Endometrial microvascular endothelial cells (primary cell): ENCODE data around the gene CAVIN1. TPM values are rescaled to one million over a fixed set of nuclear protein-coding genes. Genes with fewer than 3 reads are reported as not detected.
"Not testable (repeated sequence)": the region's sequence is repeated elsewhere in the genome, so short reads cannot be mapped to it uniquely, and the experiment has no call there.

ENCODE experiments used
- in situ Hi-C: cut with HindIII; loops from 2 replicates; pipeline ENCODE4 v1.10.0; 2017; ENCODE audit warnings: low sequenced_read_pairs, low pct_unique_long_range_greater_than_20kb; ENCODE audit errors: inconsistent ontology term
- total RNA-seq: library from RNA; depleted of rRNA; stranded (reverse); fragments of >200 nt; gene quantifications from one replicate; pipeline ENCODE4 v1.2.3, GENCODE V29; 2015; ENCODE audit errors: inconsistent ontology term

The CAVIN1 gene
- total RNA-seq, 1 donor from 2014 or later = 806 TPM

DNA sequence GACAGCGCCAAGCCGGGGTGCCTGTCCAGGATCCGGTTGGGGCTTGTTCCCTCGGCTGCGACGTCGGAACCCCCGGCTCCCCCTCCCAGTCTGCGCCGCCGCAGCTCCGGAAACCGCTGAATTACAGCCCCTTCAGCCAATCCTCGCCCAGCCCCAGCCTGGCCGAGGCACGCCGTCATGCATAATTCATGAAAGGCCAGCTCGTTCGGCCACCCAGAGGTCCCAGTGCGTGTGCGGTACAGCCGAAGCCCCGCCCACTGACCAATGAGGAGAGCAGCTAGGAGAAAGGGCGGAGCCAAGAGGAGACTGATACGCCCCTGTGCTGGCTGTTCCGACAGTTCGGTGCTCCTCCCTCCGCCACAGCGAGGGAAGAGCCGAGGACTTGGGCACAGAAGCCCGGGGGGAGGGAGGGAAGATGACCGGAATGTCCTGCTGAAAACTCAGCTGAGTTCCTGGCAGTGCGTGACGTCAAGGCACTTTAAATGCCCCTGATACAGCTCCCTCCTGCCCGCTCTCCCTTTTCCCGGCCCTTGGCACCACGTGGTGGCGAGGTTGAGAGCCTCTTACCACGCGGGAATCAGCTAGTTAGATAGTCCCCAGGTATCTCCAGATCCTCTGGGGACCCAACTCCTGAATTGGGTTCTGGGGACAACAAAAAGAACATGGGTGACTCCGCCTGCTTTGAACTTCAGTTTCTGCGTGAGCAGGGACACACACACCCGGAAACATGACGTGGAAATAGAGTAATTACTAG is 34.5 kb downstream of the CAVIN1 start, which contains the start of gene STAT3:
TSS of gene STAT3 (minus strand) at position 62 of the 754 bp plus-strand sequence. CDS start 39,926 bp downstream, outside the sequence.
- in situ Hi-C loops = no loop called here

DNA sequence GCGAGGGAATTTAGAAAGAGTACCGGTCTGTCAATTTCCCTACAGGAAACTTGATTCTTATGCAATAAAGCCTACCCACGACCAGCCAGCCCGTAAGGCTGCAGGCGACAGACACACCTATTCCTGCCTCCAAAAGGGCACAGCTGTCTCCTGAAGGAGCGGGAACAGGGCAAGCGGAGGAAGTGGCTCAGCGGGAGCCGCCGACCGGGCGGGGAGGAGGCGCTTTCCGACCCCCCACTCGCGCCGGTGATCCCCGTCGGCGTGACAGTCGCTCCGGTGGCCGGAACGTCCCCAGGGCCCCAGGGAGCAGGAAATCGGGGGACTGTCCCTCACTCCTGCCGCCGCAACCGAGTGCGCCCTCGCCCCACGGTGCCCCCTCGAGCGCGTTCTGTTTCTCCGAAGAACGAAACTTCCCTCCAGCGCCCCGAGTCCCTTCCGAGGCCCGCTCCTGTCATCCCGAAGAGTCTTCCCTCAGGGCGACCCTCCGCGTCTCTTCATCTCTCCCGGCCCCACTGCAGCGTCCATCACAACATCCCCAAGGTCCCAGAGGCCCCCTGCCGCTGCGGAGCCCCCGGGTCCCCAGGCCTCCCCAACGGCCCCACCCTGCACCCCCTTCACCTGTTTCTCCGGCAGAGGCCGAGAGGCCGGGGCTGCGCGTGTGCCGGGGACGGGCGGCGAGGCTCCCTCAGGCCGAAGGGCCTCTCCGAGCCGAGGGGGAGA is 35.2 kb downstream of the CAVIN1 start:
- in situ Hi-C loops = no loop called here

DNA sequence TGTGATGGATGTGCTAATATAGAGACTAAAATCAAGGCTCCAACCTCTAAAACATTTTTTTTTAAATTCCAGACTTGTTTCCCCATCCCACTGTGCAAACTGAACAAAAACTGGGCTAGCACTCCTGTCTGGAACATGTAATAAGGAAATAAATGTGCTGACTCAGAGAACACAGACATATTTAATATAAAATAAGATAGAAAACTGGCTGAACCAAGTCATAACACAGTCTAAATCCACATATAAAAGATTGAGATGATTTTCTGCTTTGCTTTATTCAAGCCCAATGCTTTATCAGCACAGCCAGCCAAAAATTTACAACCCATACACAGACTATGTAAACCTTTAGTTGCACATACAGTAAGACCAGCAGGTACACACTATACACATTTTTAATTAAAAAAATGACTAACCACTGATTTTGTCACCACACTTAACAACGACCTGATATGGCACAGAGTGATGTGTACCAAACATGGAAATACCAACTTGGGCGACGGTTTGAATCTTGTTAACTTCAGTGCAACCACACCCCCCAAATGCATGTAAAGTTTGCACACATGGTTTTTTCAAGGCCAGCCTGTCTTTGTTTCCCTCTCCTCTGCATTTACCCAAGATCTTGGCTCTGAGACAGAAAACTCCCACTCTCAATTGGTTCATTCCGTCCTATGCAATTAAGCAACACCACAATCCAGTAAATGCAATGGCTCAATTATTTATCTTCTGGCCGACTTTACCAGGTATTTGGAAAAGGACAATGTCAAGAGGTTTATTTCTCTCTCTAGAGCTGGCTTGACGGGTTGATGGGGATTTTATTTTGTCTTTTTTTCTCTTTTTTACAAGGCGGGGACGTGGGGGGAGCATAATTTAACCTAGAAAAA is 36.0 kb downstream of the CAVIN1 start:
- in situ Hi-C loops = no loop called here

DNA sequence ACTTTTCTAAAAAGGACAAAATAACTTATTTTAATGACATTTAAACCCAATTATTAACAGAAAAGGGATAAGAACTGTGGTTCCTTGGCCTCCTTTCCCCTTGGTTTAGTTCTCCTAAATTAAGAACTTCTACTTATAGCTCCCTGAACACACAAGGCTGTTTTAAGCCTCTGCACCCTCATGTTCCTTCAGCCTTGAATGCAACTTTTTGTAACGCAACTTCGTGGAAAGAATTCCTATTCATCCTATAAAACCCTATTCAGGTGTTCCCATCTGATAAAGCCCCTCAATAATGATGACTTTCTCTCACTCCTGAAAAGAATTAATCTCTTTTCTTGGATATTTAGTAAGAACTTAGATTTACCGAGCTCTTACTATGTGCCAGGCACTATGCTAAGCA is 41.2 kb downstream of the CAVIN1 start:
- in situ Hi-C loops = no loop called here

DNA sequence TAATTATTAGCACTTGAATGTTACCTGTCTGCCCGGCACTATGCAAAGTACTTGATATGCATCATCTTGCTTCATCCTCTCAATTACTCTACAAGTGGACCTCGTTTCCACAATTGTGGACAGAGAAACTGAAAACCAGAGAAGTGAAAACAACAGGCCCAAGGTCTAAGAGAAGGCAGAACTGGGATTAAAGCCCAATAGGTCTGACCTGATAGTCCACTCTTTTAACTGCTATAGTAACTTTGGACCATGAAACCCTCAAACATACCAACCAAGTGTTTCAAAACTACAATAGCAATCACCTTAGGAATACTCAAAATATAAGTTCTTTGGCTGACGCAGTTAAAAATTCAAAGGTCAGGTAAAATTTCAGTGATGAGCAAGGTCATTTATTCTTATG is 42.1 kb downstream of the CAVIN1 start:
- in situ Hi-C loops = no loop called here

DNA sequence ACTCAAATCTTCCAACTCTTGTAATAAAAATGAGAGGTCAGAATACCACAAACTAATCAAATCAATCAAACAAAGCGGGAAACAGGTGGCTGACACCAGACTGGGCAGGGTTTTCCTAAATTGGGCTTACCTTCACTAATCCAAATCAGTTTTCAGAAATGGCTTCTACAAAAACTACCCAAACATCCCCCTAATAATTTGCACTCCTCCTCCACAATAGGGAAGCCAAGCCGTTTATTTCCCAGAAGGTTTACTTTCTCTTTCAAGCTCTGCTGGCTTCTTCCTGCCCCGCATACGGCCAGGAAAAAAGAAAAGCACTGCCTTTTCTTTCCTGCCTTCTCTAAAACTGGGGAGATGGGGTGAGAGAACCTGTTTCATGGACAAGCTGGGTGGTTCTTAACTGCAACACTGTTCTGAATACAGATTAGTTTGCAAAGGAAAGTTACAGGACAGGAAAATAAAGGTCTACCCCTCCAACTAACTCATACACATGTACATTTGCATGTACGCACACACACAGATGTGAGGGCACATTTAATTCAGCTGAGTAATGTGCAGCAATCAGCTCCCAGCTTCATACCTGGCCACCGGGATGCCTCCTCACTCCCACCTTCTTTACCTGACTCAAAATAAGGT is 44.0 kb downstream of the CAVIN1 start:
- in situ Hi-C loops = no loop called here

DNA sequence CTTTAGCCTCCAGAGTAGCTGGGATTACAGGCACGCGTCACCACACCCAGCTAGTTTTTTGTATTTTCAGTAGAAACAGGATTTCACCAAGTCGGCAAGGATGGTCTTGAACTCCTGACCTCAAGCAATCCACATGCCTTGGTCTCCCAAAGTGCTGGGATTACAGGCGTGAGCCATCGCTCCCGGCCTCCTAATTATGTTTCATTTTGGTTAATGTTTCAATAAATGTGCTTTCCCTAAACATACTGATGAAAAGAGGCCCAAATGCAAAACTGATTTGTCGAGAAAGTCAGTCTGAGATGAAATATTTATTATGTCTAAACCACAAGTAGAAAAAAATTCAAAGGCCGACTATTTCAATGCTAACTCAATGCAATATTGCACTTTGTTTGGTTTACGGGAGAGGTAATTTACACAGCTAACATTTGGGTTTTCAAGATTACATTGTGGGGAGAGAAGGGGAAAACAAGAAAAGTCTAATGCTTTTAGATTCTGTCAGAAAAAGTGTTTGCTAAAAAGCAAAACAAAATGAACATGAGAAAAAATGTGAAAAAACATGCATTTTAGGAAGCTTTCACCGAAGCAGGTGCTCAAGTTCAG is 44.6 kb downstream of the CAVIN1 start:
- in situ Hi-C loops = no loop called here

DNA sequence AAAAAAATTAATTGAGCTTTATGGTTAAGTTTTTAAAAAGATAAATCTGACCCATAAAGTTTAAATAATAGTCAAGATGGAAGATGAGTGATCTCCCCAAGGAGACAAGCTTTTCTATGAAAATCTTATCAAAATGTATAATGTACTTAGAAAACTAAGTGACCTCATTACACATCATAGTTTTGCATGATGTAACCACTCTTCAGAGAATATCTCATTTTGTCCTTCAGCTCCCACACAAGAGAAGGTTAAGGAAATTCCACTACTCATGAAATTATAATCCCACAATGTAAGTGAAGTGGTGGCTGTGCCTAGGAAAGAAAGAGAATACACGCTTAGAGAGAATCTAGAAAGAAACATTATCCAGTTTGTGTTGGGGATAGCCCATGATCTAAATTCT is 49.2 kb downstream of the CAVIN1 start:
- in situ Hi-C loops = no loop called here

DNA sequence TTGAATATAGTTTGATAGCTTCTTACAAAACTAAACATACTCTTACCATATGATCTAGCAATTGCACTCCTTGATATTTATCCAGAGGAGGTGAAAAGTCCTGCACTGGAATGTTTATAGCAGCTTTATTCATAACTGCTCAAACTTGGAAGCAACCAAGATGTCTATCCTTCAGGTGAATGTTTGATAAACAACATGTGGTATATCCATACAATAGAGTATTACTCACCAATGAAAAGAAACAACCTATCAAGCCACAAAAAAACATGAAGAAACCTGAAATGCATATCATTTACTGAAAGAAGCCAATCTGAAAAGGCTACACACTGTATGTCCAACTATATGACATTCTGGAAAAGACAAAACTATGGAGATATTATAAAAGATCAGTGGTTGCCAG is 50.9 kb downstream of the CAVIN1 start:
- in situ Hi-C loops = no loop called here

DNA sequence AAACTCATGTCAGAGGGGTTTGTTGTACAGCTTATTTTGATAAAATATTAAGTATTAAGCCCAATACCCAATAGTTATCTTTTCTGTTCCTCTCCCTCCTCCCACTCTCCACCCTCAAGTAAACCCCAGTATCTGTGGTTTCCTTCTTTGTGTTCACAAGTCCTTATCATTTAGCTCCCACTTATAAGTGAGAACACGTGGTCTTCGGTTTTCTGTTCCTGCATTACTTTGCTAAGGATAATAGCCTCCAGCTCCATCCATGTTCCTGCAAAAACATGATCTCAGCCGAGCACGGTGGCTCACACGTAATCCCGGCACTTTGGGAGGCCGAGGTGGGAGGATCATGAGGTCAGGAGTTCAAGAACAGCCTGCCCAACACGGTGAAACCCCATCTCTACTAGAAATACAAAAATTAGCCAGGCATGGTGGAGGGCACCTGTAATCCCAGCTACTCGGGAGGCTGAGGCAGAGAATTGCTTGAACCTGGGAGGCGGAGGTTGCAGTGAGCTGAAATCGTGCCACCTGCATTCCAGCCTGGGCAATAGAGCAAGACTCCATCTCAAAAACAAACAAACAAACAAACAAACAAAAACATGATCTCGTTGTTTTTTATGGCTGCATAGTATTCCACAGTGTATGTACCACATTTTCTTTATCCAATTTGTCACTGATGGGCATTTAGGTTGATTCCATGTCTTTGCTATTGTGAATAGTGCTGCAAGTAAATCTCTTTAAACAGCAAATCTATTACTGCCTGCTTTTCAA is 54.1 kb downstream of the CAVIN1 start:
- in situ Hi-C loops = not testable (repeated sequence)

DNA sequence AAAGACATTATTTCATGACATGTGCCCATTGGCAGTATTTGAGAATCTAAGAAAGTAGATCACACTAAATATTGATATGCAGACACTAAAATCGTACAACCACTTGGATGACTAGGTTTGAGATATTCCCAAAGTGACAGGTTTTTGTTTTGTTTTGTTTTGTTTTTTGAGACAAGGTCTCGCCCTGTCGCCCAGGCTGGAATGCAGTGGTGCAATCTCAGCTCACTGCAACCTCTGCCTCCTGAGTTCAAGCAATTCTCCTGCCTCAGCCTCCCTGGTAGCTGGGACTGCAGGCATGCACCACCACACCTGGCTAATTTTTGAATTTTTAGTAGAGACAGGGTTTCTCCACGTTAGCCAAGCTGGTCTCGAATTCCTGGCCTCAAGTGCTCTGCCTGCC is 54.7 kb downstream of the CAVIN1 start:
- in situ Hi-C loops = not testable (repeated sequence)

DNA sequence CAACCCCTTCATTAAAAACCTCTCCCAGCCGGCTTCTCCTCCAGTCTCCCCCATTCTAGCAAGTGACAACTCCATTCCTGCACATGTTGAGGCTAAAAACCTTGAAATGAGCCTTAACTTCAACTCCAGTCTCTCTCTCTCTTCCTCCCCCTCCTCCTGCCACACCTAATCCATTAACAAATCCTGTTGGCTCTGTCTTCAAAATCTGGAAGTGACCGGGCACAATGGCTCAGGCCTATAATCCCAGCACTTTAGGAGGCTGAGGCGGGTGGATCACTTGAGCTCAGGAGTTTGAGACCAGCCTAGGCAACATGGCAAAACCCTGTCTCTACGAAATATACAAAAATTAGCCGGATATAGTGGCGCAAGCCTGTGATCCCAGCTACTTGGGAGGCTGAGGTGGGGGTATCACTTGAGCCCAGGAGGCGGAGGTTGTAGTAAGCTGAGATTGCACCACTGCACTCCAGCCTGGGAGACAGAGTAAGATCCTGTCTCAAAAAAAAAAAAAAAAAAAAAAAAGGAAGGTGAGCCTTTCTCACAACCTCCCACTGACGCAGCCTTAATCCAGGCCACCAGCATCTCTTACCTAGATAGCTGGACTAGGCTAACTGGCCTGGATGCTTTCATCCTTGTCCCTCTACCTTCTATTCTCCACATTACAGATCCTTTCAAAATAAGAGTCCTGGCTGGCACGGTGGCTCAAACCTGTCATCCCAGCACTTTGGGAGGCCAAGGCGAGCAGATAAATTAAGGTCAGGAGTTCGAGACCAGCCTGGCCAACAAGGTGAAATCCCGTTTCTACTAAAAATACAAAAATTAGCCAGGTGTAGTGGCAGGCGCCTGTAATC is 56.7 kb downstream of the CAVIN1 start:
- in situ Hi-C loops = not testable (repeated sequence)

DNA sequence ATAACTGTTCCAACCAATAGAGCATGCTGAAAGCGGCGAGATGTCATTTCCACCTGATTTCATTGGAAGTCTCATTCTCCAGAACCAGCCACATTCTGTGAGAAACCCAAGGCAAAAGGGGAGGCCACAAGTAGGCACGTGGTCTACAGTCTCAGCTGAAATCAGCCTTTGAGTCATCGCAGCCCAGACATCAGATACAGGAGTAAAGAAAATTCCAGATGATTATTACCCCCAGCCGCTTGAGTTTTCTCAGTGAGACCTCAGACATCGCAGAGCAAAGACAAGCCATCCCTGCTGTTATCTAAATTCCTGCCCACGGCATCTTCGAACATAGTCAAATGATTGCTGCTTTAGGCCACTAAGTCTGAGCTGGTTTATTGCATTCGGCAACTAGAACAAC is 57.9 kb downstream of the CAVIN1 start:
- in situ Hi-C loops = no loop called here

DNA sequence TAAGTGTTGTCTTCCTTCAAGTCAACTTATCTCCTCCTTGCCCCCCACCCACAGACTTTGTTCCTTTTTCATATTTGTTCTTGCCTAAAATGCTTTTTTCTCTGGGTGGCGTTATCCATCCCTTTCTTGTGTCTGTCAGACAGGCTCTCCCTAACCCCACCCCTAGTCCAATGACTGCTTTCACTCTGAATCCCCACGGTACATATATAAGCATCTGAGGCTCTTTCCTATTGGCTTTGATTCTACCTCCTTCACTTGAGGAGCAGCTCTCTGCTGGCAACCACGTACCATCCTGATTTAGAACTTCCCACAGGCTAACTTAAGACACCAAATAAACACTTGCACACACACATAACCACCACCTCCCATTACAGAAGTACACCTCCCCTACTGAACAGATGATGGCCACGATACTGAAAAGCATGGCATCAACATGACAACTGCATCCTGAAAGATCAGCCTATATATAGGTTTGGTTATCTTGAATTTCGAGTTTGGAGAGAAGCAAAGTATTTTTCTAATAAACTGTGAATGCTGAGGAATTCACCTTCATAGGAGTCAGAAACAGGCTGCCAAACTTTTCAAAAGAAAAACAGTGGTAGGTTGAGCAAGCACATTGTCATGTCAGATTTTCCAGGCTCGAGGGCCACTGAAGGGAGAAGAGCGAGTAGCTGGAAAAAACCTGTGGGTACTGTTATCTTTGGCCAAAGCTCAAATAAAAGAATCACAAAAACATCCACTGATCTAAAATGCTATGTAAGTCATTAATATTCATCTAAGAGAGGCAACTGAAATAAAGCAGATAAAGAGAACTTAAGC is 59.1 kb downstream of the CAVIN1 start:
- in situ Hi-C loops = no loop called here

DNA sequence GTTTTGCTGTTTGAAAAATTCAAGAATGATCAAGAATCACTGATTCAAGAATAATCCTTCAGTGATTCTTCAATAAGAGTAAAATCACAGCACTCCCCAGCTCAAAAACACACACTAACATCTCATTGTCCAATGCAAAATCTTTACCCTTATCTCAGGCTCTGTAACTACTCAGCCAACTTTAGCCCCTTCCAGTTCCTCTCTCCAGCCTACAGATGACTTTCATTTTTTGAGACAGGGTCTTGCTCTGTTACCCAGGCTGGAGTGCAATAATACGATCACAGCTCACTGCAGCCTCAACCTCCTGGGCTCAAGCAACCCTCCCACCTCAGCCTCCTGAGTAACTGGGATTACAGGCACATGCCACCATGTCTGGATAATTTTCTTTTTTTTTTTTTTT is 59.8 kb downstream of the CAVIN1 start:
- in situ Hi-C loops = no loop called here

DNA sequence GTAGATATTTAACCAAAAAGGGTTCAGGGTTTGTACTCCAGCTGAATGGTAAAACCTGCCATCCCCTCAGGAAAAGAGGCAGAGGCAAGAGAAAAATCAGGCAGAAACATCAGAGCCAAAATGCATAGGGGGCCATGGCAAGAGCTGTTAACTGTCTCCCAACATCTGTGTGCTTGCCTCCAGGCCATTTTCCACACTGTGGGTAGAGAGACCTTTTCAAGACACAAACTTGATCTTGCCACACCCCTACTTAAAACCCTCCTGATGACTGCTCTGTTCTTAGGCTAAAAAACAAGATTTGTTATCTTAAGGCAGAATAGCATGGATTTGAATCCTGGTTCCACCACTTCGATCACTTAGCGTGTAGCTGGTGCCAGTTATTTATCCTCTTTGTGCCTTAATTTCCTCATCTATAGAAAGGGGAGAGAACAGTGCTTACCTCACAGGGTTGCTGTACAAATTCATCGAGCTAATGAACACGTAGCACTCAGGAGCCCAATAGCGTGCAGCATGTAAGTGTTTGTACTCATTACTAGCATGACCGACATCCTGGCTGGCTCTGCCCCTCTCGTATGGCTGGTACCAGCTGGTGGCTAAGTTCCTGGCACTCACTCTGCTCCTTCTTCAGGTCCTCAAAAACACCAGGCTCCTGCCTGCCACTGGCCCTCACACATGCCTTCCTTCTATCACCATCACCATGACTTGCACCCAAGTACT is 60.7 kb downstream of the CAVIN1 start:
- in situ Hi-C loops = no loop called here
